ENCODE data around the gene GPC1. TPM values are rescaled to one million over a fixed set of nuclear protein-coding genes. Genes with fewer than 3 reads are reported as not detected.
"Not testable (repeated sequence)": the region's sequence is repeated elsewhere in the genome, so short reads cannot be mapped to it uniquely, and the experiment has no call there.

The GPC1 gene
- total RNA-seq (21.1 TPM), polyA plus RNA-seq (53.8 TPM)

- H3K4me1 ChIP-seq (ENCODE audit: insufficient read depth) = no peaks in the 10 kb centered on the region
- H3K27ac ChIP-seq (ENCODE audit: low read depth) = peak within 1 kb of the TSS; percentile 87
- under 1% methylated on average over 73 of the region's 77 CpGs for WGBS
- peak within 1 kb of the TSS; percentile 66 for H3K4me3 ChIP-seq (ENCODE audit: low read depth, low read length)
- DNase-seq (ENCODE audit: extremely low spot score) = no peak
- no peaks in the 10 kb centered on the region for H3K36me3 ChIP-seq (ENCODE audit: insufficient read depth)
These were observed at the start of gene GPC1 for GRCh38 chr2:240435457-240435947. Gene GPC1 (plus strand): TSS chr2:240435663. CDS start chr2:240435919, 256 bp downstream.

- DNase-seq (ENCODE audit: extremely low spot score) = no peak
- 85% methylated on average over 12 of the region's 12 CpGs for WGBS
These were observed 49.1 kb upstream of the GPC1 start for GRCh38 chr2:240386326-240386725.

GRCh38 chr2:240386743-240387142, 48.7 kb upstream of the GPC1 start:
- DNase-seq (ENCODE audit: extremely low spot score); H3K4me1 ChIP-seq (ENCODE audit: insufficient read depth); H3K36me3 ChIP-seq (ENCODE audit: insufficient read depth); H3K27ac ChIP-seq (ENCODE audit: low read depth); H3K4me3 ChIP-seq (ENCODE audit: low read depth, low read length): not testable (repeated sequence)
- 91% methylated on average over 4 of the region's 4 CpGs for WGBS

More at GRCh38 chr2:240386326-240386725, 49.1 kb upstream of the GPC1 start:
- Histone ChIP-seq H3K4me3 (ENCODE audit: low read depth, low read length) (no peak overlapping the region), H3K36me3 (ENCODE audit: insufficient read depth) (no peaks in the 10 kb centered on the region), H3K4me1 (ENCODE audit: insufficient read depth) (no peaks in the 10 kb centered on the region), H3K27ac (ENCODE audit: low read depth) (no peak overlapping the region)

GRCh38 chr2:240387325-240387668, 48.2 kb upstream of the GPC1 start:
- no peak overlapping the region for H3K4me3 ChIP-seq (ENCODE audit: low read depth, low read length)
- no peak for DNase-seq (ENCODE audit: extremely low spot score)
- no peak overlapping the region for H3K27ac ChIP-seq (ENCODE audit: low read depth)
- H3K4me1 ChIP-seq (ENCODE audit: insufficient read depth) = no peaks in the 10 kb centered on the region
- 86% methylated on average over 9 of the region's 9 CpGs for WGBS
- H3K36me3 ChIP-seq (ENCODE audit: insufficient read depth) = no peaks in the 10 kb centered on the region

- WGBS = 75% methylated on average over 16 of the region's 16 CpGs
- Histone ChIP-seq H3K4me3 (ENCODE audit: low read depth, low read length) (no peak overlapping the region), H3K36me3 (ENCODE audit: insufficient read depth) (no peaks in the 10 kb centered on the region), H3K27ac (ENCODE audit: low read depth) (no peak overlapping the region), H3K4me1 (ENCODE audit: insufficient read depth) (no peaks in the 10 kb centered on the region)
- DNase-seq (ENCODE audit: extremely low spot score) = no peak
These were observed 47.6 kb upstream of the GPC1 start for GRCh38 chr2:240387669-240388358.

GRCh38 chr2:240388471-240389301, 46.8 kb upstream of the GPC1 start:
- WGBS = 95% methylated on average over 21 of the region's 21 CpGs
- Histone ChIP-seq H3K4me1 (ENCODE audit: insufficient read depth) (no peaks in the 10 kb centered on the region), H3K36me3 (ENCODE audit: insufficient read depth) (no peaks in the 10 kb centered on the region), H3K27ac (ENCODE audit: low read depth) (no peak overlapping the region), H3K4me3 (ENCODE audit: low read depth, low read length) (no peak overlapping the region)
- no peak for DNase-seq (ENCODE audit: extremely low spot score)

GRCh38 chr2:240389302-240389805, 46.1 kb upstream of the GPC1 start:
- DNase-seq (ENCODE audit: extremely low spot score) = no peak
- Histone ChIP-seq H3K27ac (ENCODE audit: low read depth) (no peak overlapping the region), H3K4me1 (ENCODE audit: insufficient read depth) (no peaks in the 10 kb centered on the region), H3K36me3 (ENCODE audit: insufficient read depth) (no peaks in the 10 kb centered on the region), H3K4me3 (ENCODE audit: low read depth, low read length) (no peak overlapping the region)
- WGBS = 94% methylated on average over 6 of the region's 6 CpGs

GRCh38 chr2:240390091-240391073, 45.1 kb upstream of the GPC1 start:
- H3K36me3 ChIP-seq (ENCODE audit: insufficient read depth) = no peaks in the 10 kb centered on the region
- H3K27ac ChIP-seq (ENCODE audit: low read depth) = no peak overlapping the region
- no peaks in the 10 kb centered on the region for H3K4me1 ChIP-seq (ENCODE audit: insufficient read depth)
- WGBS = 88% methylated on average over 28 of the region's 28 CpGs
- no peak for DNase-seq (ENCODE audit: extremely low spot score)
- no peak overlapping the region for H3K4me3 ChIP-seq (ENCODE audit: low read depth, low read length)

GRCh38 chr2:240391111-240392051, 44.1 kb upstream of the GPC1 start:
- 91% methylated on average over 25 of the region's 25 CpGs for WGBS
- no peak for DNase-seq (ENCODE audit: extremely low spot score)
- Histone ChIP-seq H3K27ac (ENCODE audit: low read depth) (no peak overlapping the region), H3K4me1 (ENCODE audit: insufficient read depth) (no peaks in the 10 kb centered on the region), H3K4me3 (ENCODE audit: low read depth, low read length) (no peak overlapping the region), H3K36me3 (ENCODE audit: insufficient read depth) (no peaks in the 10 kb centered on the region)

GRCh38 chr2:240392084-240392947, 43.1 kb upstream of the GPC1 start:
- Histone ChIP-seq H3K27ac (ENCODE audit: low read depth) (no peak overlapping the region), H3K4me3 (ENCODE audit: low read depth, low read length) (no peak overlapping the region), H3K36me3 (ENCODE audit: insufficient read depth) (no peaks in the 10 kb centered on the region), H3K4me1 (ENCODE audit: insufficient read depth) (no peaks in the 10 kb centered on the region)
- 80% methylated on average over 31 of the region's 31 CpGs for WGBS
- no peak for DNase-seq (ENCODE audit: extremely low spot score)

GRCh38 chr2:240392948-240393830, 42.3 kb upstream of the GPC1 start:
- DNase-seq (ENCODE audit: extremely low spot score) = no peak
- no peak overlapping the region for H3K27ac ChIP-seq (ENCODE audit: low read depth)
- WGBS = 92% methylated on average over 23 of the region's 23 CpGs
- no peaks in the 10 kb centered on the region for H3K36me3 ChIP-seq (ENCODE audit: insufficient read depth)
- no peaks in the 10 kb centered on the region for H3K4me1 ChIP-seq (ENCODE audit: insufficient read depth)
- no peak overlapping the region for H3K4me3 ChIP-seq (ENCODE audit: low read depth, low read length)
